ENCODE data around the gene JAM3. TPM values are rescaled to one million over a fixed set of nuclear protein-coding genes. Genes with fewer than 3 reads are reported as not detected.

Gene JAM3
- polyA plus RNA-seq, 1 donor from 2014 or later = 46.1 TPM

- H3K36me3 ChIP-seq (ENCODE audit: insufficient read depth, low read length) = peaks cover 4% of the 10 kb centered on the region
- no peak overlapping the region for H2AFZ ChIP-seq (ENCODE audit: low read depth, low read length)
- H4K20me1 ChIP-seq (ENCODE audit: insufficient read depth) = no peaks in the 10 kb centered on the region
- H3K79me2 ChIP-seq (replicated peaks; ENCODE audit: insufficient read depth, low read length) = no peaks in the 10 kb centered on the region
- no peaks in the 10 kb centered on the region for H3K9me2 ChIP-seq (ENCODE audit: insufficient read depth, low read length)
- H3K4me3 ChIP-seq (ENCODE audit: low read length) = no peak overlapping the region
- H3K9ac ChIP-seq (ENCODE audit: low read length) = no peak overlapping the region
- H3K4me2 ChIP-seq (ENCODE audit: low read length) = no peak overlapping the region
- H3K27ac ChIP-seq (ENCODE audit: low read length) = no peak overlapping the region
- H3F3A ChIP-seq (ENCODE audit: insufficient read depth, low read length, poor library complexity, severe bottlenecking) = no peaks in the 10 kb centered on the region
- no peaks in the 10 kb centered on the region for H3K27me3 ChIP-seq (ENCODE audit: insufficient read depth, low read depth, low read length)
- H3K9me3 ChIP-seq (ENCODE audit: low read length) = no peaks in the 10 kb centered on the region
- TF ChIP-seq POLR2AphosphoS5 (IDR thresholded peaks at IDR 0.05) (no peak), TAF1 (IDR thresholded peaks at IDR 0.05; ENCODE audit: low read depth) (no peak), REST (IDR thresholded peaks at IDR 0.05; ENCODE audit: borderline replicate concordance) (no peak), EZH2 (IDR thresholded peaks at IDR 0.05; ENCODE audit: borderline replicate concordance, insufficient read depth, low read length, poor library complexity, severe bottlenecking) (no peak), CTCF (IDR thresholded peaks at IDR 0.05; ENCODE audit: poor library complexity, severe bottlenecking) (no peak), RAD21 (conservative IDR thresholded peaks at IDR 0.05) (no peak)
These were observed 81.5 kb downstream of the JAM3 start for GRCh38 chr11:134150195-134150903.

- H3K9ac ChIP-seq (ENCODE audit: low read length) = no peak overlapping the region
- H3K4me3 ChIP-seq (ENCODE audit: low read length) = no peak overlapping the region
- H3K9me3 ChIP-seq (ENCODE audit: low read length) = no peaks in the 10 kb centered on the region
- H3K4me2 ChIP-seq (ENCODE audit: low read length) = no peak overlapping the region
- TF ChIP-seq MXI1 (conservative IDR thresholded peaks at IDR 0.05; ENCODE audit: poor library complexity, severe bottlenecking) = no peak
- TF ChIP-seq CTCF (IDR thresholded peaks at IDR 0.05; ENCODE audit: poor library complexity, severe bottlenecking) = no peak
- no peak for TF ChIP-seq REST (IDR thresholded peaks at IDR 0.05; ENCODE audit: borderline replicate concordance)
- no peak for TF ChIP-seq POLR2AphosphoS5 (IDR thresholded peaks at IDR 0.05)
- TF ChIP-seq EZH2 (IDR thresholded peaks at IDR 0.05; ENCODE audit: borderline replicate concordance, insufficient read depth, low read length, poor library complexity, severe bottlenecking) = no peak
- no peak for TF ChIP-seq RAD21 (conservative IDR thresholded peaks at IDR 0.05)
- TF ChIP-seq TAF1 (IDR thresholded peaks at IDR 0.05; ENCODE audit: low read depth) = no peak
- no peak for TF ChIP-seq EP300 (conservative IDR thresholded peaks at IDR 0.05; ENCODE audit: poor library complexity, severe bottlenecking)
- no peak for TF ChIP-seq SMC3 (conservative IDR thresholded peaks at IDR 0.05; ENCODE audit: poor library complexity)
- H3F3A ChIP-seq (ENCODE audit: insufficient read depth, low read length, poor library complexity, severe bottlenecking) = no peaks in the 10 kb centered on the region
- no peak overlapping the region for H2AFZ ChIP-seq (ENCODE audit: low read depth, low read length)
- H3K36me3 ChIP-seq (ENCODE audit: insufficient read depth, low read length) = peaks cover 4% of the 10 kb centered on the region
- H3K9me2 ChIP-seq (ENCODE audit: insufficient read depth, low read length) = no peaks in the 10 kb centered on the region
- no peaks in the 10 kb centered on the region for H3K79me2 ChIP-seq (replicated peaks; ENCODE audit: insufficient read depth, low read length)
- no peaks in the 10 kb centered on the region for H3K27me3 ChIP-seq (ENCODE audit: insufficient read depth, low read depth, low read length)
- H3K27ac ChIP-seq (ENCODE audit: low read length) = no peak overlapping the region
- no peaks in the 10 kb centered on the region for H4K20me1 ChIP-seq (ENCODE audit: insufficient read depth)
These were observed 82.3 kb downstream of the JAM3 start for GRCh38 chr11:134151083-134151747.
